Neural cell (in vitro differentiated cells): ENCODE data around the gene TSPYL2. TPM values are rescaled to one million over a fixed set of nuclear protein-coding genes. Genes with fewer than 3 reads are reported as not detected.

Source experiments
- H2AFZ ChIP-seq: fragments of 200-600, 300-800 bp; sonication (generic), shearing (Covaris generic); 2 replicates; pipeline ENCODE4 v1.6.0; 2014; ENCODE audit warnings: low read depth, mild to moderate bottlenecking, antibody characterized with exemption, low read length, moderate library complexity
- H3F3A ChIP-seq: fragments of 200-600 bp; shearing (Covaris generic); 2 replicates; pipeline ENCODE4 v1.6.1; 2016; ENCODE audit warnings: mild to moderate bottlenecking, moderate library complexity, mixed read lengths, antibody characterized with exemption, low read length; ENCODE audit not compliant: insufficient read depth, poor library complexity, severe bottlenecking
- H3K27ac ChIP-seq: fragments of 200-600, 300-800 bp; sonication (generic), shearing (Covaris generic); 2 replicates; pipeline ENCODE4 v1.5.1; 2014; ENCODE audit warnings: mild to moderate bottlenecking, low read length, moderate library complexity
- H3K27me3 ChIP-seq: fragments of 300-800, 200-600 bp; sonication (generic), shearing (Covaris generic); 2 replicates; pipeline ENCODE4 v1.6.0; 2014; ENCODE audit warnings: mild to moderate bottlenecking, low read depth, low read length, moderate library complexity; ENCODE audit not compliant: insufficient read depth
- H3K36me3 ChIP-seq: fragments of 300-800, 200-600 bp; sonication (generic), shearing (Covaris generic); 2 replicates; pipeline ENCODE4 v1.5.1; 2014; ENCODE audit warnings: mild to moderate bottlenecking, antibody characterized with exemption, low read length, moderate library complexity; ENCODE audit not compliant: insufficient read depth
- H3K4me2 ChIP-seq: fragments of 300-800, 200-600 bp; sonication (generic), shearing (Covaris generic); 2 replicates; pipeline ENCODE4 v1.6.0; 2014; ENCODE audit warnings: mild to moderate bottlenecking, low read length
- H3K4me3 ChIP-seq: fragments of 300-800, 200-600 bp; sonication (generic), shearing (Covaris generic); 2 replicates; pipeline ENCODE4 v1.5.1; 2014; ENCODE audit warnings: mild to moderate bottlenecking, low read length, moderate library complexity
- H3K79me2 ChIP-seq: fragments of 200-600 bp; shearing (Covaris generic); replicated peaks from 2 replicates; pipeline ENCODE4 v1.6.0; 2014; ENCODE audit warnings: mild to moderate bottlenecking, low read length, moderate library complexity; ENCODE audit not compliant: insufficient read depth
- H3K9ac ChIP-seq: fragments of 300-800, 200-600 bp; sonication (generic), shearing (Covaris generic); 2 replicates; pipeline ENCODE4 v1.6.1; 2016; ENCODE audit warnings: mild to moderate bottlenecking, low read length, mixed read lengths
- H3K9me2 ChIP-seq: fragments of 200-600 bp; shearing (Covaris generic); 2 replicates; pipeline ENCODE4 v1.6.1; 2016; ENCODE audit warnings: mild to moderate bottlenecking, low read length, mixed read lengths; ENCODE audit not compliant: insufficient read depth
- H3K9me3 ChIP-seq: fragments of 200-600, 300-800 bp; sonication (generic), shearing (Covaris generic); 2 replicates; pipeline ENCODE4 v1.6.1; 2016; ENCODE audit warnings: mild to moderate bottlenecking, mixed run types, low read length, moderate library complexity, mixed read lengths
- H4K20me1 ChIP-seq: fragments of 200-600 bp; shearing (Covaris generic); 2 replicates; pipeline ENCODE4 v1.6.1; 2016; ENCODE audit warnings: mild to moderate bottlenecking, mixed run types; ENCODE audit not compliant: insufficient read depth
- EP300 ChIP-seq: fragments of 450-650 bp; conservative IDR thresholded peaks from 2 replicates; pipeline ENCODE4 v1.6.1; 2014; ENCODE audit warnings: antibody characterized with exemption, mild to moderate bottlenecking, moderate library complexity; ENCODE audit not compliant: poor library complexity, severe bottlenecking
- EZH2 ChIP-seq: fragments of 200-600, 300-800 bp; shearing (Covaris generic), sonication (generic); IDR thresholded peaks from 2 replicates; pipeline ENCODE4 v1.6.1; 2014; ENCODE audit warnings: antibody characterized with exemption, low read length, borderline replicate concordance, mild to moderate bottlenecking; ENCODE audit not compliant: insufficient read depth, poor library complexity, severe bottlenecking
- MXI1 ChIP-seq: fragments of 450-650 bp; conservative IDR thresholded peaks from 2 replicates; pipeline ENCODE4 v1.6.1; 2014; ENCODE audit warnings: antibody characterized with exemption, mild to moderate bottlenecking; ENCODE audit not compliant: poor library complexity, severe bottlenecking
- POLR2AphosphoS5 ChIP-seq: IDR thresholded peaks from 2 replicates; pipeline ENCODE4 v1.6.1; 2012
- RAD21 ChIP-seq: fragments of 450-650 bp; conservative IDR thresholded peaks from 2 replicates; pipeline ENCODE4 v1.6.1; 2014; ENCODE audit warnings: antibody characterized with exemption, mild to moderate bottlenecking, moderate library complexity
- REST ChIP-seq: IDR thresholded peaks from 2 replicates; pipeline ENCODE4 v1.6.1; 2012; ENCODE audit warnings: borderline replicate concordance
- SMC3 ChIP-seq: fragments of 450-650 bp; conservative IDR thresholded peaks from 2 replicates; pipeline ENCODE4 v1.6.1; 2014; ENCODE audit warnings: antibody characterized with exemption, mild to moderate bottlenecking, moderate library complexity; ENCODE audit not compliant: poor library complexity
- TAF1 ChIP-seq: IDR thresholded peaks from 2 replicates; pipeline ENCODE4 v1.6.1; 2012; ENCODE audit warnings: low read depth
- polyA plus RNA-seq: library from polyadenylated mRNA; depleted of rRNA; stranded (reverse); fragments of >200 nt; gene quantifications from 2 replicates; pipeline ENCODE4 v1.2.3, GENCODE V29; 2014
- TF ChIP-seq, protein P1 (sequence below): fragments of 450-650 bp; IDR thresholded peaks from 2 replicates; pipeline ENCODE4 v1.5.1; 2014; ENCODE audit warnings: antibody characterized with exemption, mild to moderate bottlenecking, moderate library complexity; ENCODE audit not compliant: poor library complexity, severe bottlenecking

Gene TSPYL2
- polyA plus RNA-seq, 1 donor from 2014 or later, result 43.2 TPM

DNA sequence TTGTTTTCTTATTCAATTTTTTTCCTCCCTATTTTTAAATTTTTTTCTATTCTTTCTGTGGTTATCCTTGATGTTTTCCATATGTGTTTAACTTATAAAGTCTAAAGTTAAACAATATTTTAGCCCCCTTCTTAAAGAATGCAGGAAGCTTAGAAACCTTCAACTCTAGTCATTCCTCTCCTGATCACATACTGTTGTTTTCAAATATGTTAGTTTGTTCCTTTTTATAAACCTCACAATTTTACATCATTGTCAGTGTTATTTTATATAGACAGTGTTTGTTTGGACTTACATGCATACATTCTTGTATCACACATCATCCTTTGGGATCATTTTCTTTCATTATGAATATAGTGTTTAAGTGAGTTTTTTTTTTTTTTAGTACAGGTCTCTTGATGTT is 43.3 kb downstream of the TSPYL2 start:
- Histone ChIP-seq H3K9me3 (no peaks in the 10 kb centered on the region), H3K79me2 (no peaks in the 10 kb centered on the region), H3F3A (no peaks in the 10 kb centered on the region), H3K36me3 (no peaks in the 10 kb centered on the region), H3K27me3 (no peaks in the 10 kb centered on the region), H4K20me1 (no peaks in the 10 kb centered on the region), H3K4me2 (no peak overlapping the region), H2AFZ (no peak overlapping the region), H3K4me3 (no peak overlapping the region), H3K9me2 (no peaks in the 10 kb centered on the region), H3K27ac (no peak overlapping the region), H3K9ac (no peak overlapping the region)
- TF ChIP-seq RAD21 (no peak), MXI1 (no peak), EP300 (no peak), REST (no peak), POLR2AphosphoS5 (no peak), EZH2 (no peak), SMC3 (no peak), TAF1 (no peak)
- TF ChIP-seq, protein P1, sequence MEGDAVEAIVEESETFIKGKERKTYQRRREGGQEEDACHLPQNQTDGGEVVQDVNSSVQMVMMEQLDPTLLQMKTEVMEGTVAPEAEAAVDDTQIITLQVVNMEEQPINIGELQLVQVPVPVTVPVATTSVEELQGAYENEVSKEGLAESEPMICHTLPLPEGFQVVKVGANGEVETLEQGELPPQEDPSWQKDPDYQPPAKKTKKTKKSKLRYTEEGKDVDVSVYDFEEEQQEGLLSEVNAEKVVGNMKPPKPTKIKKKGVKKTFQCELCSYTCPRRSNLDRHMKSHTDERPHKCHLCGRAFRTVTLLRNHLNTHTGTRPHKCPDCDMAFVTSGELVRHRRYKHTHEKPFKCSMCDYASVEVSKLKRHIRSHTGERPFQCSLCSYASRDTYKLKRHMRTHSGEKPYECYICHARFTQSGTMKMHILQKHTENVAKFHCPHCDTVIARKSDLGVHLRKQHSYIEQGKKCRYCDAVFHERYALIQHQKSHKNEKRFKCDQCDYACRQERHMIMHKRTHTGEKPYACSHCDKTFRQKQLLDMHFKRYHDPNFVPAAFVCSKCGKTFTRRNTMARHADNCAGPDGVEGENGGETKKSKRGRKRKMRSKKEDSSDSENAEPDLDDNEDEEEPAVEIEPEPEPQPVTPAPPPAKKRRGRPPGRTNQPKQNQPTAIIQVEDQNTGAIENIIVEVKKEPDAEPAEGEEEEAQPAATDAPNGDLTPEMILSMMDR, result no peak

GRCh38 chrX:53126377-53126776 is 44.2 kb downstream of the TSPYL2 start:
- Histone ChIP-seq H3K27me3 (no peaks in the 10 kb centered on the region), H4K20me1 (no peaks in the 10 kb centered on the region), H3K9me3 (no peaks in the 10 kb centered on the region), H3K9ac (no peak overlapping the region), H3K27ac (no peak overlapping the region), H2AFZ (no peak overlapping the region), H3F3A (no peaks in the 10 kb centered on the region), H3K79me2 (no peaks in the 10 kb centered on the region), H3K4me3 (no peak overlapping the region), H3K36me3 (no peaks in the 10 kb centered on the region), H3K9me2 (no peaks in the 10 kb centered on the region), H3K4me2 (no peak overlapping the region)
- TF ChIP-seq EZH2, result no peak
- no peak for TF ChIP-seq REST
- TF ChIP-seq TAF1, result no peak
- TF ChIP-seq MXI1, result no peak
- TF ChIP-seq SMC3, result no peak
